Activated naive CD8-positive, alpha-beta T cell treated with anti-CD3 and anti-CD28 coated beads, Interleukin-2, amount 50 U/mL, for 24 hours (primary cell): ENCODE data around the gene LRRC72.
A peak's percentile ranks its signal among the peaks of the same experiment; 100 is the strongest.
"Not testable (repeated sequence)": the region's sequence is repeated elsewhere in the genome, so short reads cannot be mapped to it uniquely, and the experiment has no call there.

Experiments used
- ATAC-seq: fragments of 150-1000 bp; cut with Tn5 transposase; one replicate; pipeline ENCODE4 v1.10.0; 2021
- DNase-seq: peaks from one replicate; pipeline ENCODE4 v3.0.0; 2021
- H3K27ac Mint-ChIP-seq: one replicate; pipeline ENCODE4 v1.8.0; 2021; ENCODE audit warnings: mild to moderate bottlenecking, mixed read lengths
- H3K27me3 Mint-ChIP-seq: one replicate; pipeline ENCODE4 v1.8.0; 2021; ENCODE audit warnings: mixed read lengths
- H3K36me3 Mint-ChIP-seq: one replicate; pipeline ENCODE4 v1.8.0; 2021; ENCODE audit warnings: low read depth, mixed read lengths
- H3K4me1 Mint-ChIP-seq: one replicate; pipeline ENCODE4 v1.8.0; 2021; ENCODE audit warnings: mixed read lengths
- H3K4me3 Mint-ChIP-seq: one replicate; pipeline ENCODE4 v1.8.0; 2021; ENCODE audit warnings: mild to moderate bottlenecking, moderate library complexity, mixed read lengths
- H3K9me3 Mint-ChIP-seq: one replicate; pipeline ENCODE4 v1.8.0; 2021; ENCODE audit warnings: mixed read lengths

The LRRC72 gene

DNA sequence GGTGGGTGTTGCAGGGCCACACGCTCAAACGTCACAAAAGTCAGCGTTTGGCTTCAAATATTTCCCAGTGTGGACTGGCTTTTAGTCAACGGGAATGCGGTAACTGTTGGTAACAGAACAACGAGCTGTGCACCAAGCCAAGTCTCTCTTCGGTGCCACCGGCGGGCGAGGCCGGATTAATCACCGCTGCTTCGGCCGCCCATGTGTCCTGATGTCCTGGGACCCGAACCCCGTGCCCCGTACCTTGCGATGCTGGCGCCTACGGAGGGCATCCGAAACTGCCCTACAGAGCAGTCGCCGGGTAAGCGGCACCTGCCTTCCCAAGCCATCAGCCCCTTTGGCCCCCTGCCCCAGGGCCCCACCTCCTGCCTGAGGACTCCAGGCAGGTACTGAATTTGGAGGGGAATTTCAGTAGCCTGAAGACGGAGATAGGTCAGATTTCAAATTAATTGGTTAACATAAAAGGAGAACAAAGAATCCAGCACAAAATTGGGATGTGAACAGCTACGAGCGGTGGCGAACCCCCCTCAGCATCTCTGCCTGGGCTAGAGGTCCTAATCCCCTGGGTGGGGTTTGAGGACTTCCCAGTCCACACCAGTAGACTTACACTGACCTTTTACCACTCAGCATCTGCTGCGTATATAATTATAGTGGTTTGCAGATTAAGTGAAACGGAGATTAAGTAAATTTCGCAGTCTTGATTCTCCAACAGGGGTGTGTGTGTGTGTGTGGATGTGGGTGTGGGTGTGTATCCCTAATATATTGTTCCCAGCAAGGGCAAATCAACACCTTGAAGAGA is at the start of gene LRRC72:
LRRC72 (plus strand) TSS at position 84 of the 799 bp plus-strand sequence; CDS start at position 212, 128 bp downstream.
- H3K27ac Mint-ChIP-seq, result no peak within 1 kb of the TSS
- no peak for ATAC-seq
- no peak for DNase-seq
- H3K4me1 Mint-ChIP-seq, result no peaks in the 10 kb centered on the region
- H3K27me3 Mint-ChIP-seq, result peaks cover 2% of the 10 kb centered on the region
- no peaks in the 10 kb centered on the region for H3K36me3 Mint-ChIP-seq
- H3K4me3 Mint-ChIP-seq, result no peak within 1 kb of the TSS
- no peaks in the 10 kb centered on the region for H3K9me3 Mint-ChIP-seq

DNA sequence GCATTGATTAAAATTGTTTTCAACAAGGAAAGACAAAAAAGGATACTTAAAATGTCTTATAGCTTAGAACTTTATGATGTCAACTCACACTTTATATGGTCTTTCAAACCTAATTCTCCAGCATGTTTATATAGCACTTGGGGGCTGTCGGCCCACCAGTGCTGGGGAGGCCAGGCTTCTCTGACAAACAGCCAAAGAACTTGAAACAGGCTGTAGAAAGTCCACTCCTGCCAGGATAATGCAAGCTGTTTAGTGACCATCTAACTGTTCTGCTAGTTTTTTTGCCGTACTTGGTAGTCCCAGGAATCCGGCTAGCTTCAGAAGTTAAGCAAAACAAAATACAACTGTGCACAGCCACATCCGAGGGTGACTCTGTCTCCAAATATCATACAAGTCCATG is 47.5 kb upstream of the LRRC72 start:
- Mint-ChIP-seq H3K9me3 (no peaks in the 10 kb centered on the region), H3K36me3 (no peaks in the 10 kb centered on the region), H3K4me1 (no peaks in the 10 kb centered on the region), H3K27me3 (no peaks in the 10 kb centered on the region), H3K4me3 (no peak overlapping the region), H3K27ac (no peak overlapping the region)
- ATAC-seq (no peak), DNase-seq (no peak)

DNA sequence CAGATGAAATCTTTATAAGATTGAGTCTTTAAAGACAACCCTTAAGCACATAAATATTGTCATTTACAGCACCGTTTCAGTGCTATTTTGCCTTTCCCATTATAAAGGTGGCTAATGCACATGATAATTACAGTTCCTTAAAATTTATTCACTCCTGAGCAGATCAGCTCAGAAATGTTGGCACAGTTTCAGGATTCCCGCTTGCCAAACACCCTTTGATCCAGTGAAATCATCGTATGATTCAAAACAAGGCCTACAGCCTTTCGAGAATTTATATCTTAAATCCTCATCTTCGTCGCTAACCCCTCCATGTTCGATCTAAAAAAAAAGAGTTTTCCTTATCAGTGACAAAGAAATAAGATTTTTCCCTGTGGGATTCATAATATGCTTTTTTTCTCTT is 47.0 kb upstream of the LRRC72 start:
- no peaks in the 10 kb centered on the region for H3K9me3 Mint-ChIP-seq

DNA sequence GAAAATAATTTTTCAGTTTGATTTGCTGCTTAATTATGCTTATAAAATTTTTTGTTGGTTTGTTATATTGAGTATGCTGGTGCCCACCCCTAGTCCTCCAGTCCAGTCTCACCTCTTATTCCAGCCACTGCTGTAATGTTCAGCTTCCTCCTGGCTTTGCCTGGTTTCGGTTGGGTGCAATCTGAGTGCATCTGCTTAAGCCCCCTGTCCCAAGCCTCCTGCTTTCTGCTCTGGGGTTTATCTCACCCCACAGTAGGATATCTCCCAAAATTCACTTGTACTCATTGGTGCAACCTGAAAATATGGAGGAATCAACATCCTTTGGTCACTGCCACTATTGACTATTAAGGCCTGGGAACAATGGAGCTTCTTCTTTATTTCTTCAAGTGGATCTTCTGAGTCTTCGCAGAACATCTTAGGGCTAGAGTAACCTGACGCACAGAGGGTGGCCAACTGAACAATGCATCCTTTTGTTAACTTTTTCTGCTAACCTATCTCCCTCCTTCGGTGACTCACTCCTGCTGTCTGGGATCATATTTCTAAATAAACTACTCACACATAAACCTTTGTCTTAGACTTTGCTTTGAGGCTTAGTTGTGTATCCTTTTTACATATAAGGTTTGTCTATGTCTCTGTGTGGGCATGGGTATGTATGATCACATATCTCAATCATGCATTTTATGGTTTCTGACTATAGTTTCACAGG is 42.0 kb upstream of the LRRC72 start:
- Mint-ChIP-seq H3K4me3 (no peak overlapping the region), H3K4me1 (no peaks in the 10 kb centered on the region), H3K27me3 (peaks cover 3% of the 10 kb centered on the region), H3K36me3 (no peaks in the 10 kb centered on the region), H3K9me3 (no peaks in the 10 kb centered on the region), H3K27ac (no peak overlapping the region)
- DNase-seq, result no peak
- no peak for ATAC-seq

More for the DNA sequence above, 47.0 kb upstream of the LRRC72 start:
- ATAC-seq (no peak), DNase-seq (no peak)
- H3K27me3 Mint-ChIP-seq, result no peaks in the 10 kb centered on the region
- no peak overlapping the region for H3K27ac Mint-ChIP-seq
- H3K4me1 Mint-ChIP-seq, result no peaks in the 10 kb centered on the region
- no peaks in the 10 kb centered on the region for H3K36me3 Mint-ChIP-seq
- no peak overlapping the region for H3K4me3 Mint-ChIP-seq

DNA sequence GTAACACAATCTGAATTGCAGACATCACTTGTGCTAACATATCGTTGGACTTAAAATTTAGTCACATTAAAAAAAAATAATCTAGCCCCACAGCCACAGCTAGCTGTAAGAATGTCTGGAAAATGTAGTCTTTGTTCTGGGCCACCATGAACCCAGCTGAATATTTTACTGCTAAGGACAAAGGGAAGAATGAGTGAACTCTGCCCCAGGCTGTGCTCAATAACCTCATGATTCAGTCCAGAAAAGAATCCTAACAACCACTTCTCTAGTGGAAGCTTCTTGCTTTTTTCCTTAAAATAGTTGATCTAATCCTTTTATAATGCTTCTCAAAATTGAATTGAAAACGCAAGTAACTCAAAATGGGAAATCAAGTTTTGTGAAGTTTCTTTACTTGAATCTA is 35.5 kb upstream of the LRRC72 start:
- Mint-ChIP-seq H3K4me1 (peaks cover 3% of the 10 kb centered on the region), H3K27ac (no peak overlapping the region), H3K4me3 (no peak overlapping the region), H3K36me3 (no peaks in the 10 kb centered on the region), H3K27me3 (peaks cover 3% of the 10 kb centered on the region), H3K9me3 (no peaks in the 10 kb centered on the region)
- no peak for ATAC-seq
- DNase-seq, result no peak

DNA sequence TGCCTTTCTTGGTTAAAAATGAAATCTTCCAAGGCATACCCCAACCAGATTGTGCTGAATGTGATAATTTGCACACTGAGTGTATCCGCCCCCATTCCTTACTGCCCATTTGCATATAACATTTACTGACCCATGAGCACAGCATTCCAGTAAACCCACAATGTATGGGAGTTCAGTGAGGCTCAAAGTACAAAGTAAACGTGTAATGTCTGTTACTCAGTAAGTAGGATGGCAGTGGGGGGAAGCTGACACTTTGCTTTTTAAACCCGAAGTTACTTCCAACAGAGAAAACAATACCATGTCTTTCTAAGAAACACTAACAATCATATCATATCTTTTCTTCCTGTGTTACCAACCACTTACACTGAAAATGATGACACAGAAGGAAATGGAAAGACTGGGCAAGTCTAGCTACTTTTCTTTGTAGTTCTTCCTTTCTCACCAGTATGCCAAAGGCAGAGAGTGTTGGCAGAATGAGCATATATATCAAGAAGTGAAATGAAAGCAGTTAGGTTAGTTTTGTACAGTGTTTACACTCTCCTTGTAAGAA is 34.0 kb upstream of the LRRC72 start:
- Mint-ChIP-seq H3K4me3 (no peak overlapping the region), H3K4me1 (peaks cover 3% of the 10 kb centered on the region), H3K36me3 (no peaks in the 10 kb centered on the region), H3K27ac (no peak overlapping the region), H3K9me3 (no peaks in the 10 kb centered on the region), H3K27me3 (peaks cover 2% of the 10 kb centered on the region)
- ATAC-seq (peak; percentile 33), DNase-seq (no peak)

DNA sequence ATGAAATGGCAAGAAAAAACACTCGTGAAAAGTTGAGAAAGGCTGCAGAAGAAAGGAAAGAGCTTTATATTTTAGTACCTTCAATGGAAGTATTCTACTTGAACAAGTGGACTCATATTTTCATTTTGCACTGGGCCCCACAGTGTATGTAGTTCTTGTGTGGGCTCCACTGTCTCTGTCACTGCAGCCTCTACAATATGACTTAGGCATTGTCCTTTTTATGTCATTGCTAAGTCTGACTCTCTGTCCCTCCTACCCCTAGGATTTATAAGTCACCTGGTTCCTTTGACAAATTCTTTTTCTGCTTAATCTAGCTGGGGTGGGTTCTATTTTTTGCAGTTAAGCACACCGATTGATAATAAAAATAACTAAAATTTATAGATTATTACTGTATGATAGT is 33.4 kb upstream of the LRRC72 start:
- Mint-ChIP-seq H3K4me3 (no peak overlapping the region), H3K4me1 (peaks cover 3% of the 10 kb centered on the region)

DNA sequence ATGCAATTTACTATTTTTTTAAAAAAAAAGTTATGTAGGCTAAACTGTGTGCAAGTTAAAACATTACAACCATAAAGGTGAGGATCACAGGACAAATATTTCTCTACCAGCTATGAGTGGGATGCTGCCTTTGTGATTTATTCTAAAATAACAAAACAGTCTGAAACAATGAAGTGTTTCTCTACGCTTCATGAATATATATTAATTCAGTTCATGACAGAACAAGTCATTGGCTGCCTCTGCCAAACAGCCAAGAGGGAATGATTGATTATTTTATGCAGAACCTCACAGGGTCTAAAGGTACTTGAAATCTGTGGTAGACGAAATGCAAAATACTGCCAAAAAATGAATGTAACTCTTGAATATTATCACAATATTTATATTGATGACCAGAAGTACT is 32.1 kb upstream of the LRRC72 start:
- ATAC-seq (no peak), DNase-seq (no peak)
- Mint-ChIP-seq H3K27me3 (peaks cover 4% of the 10 kb centered on the region), H3K9me3 (no peaks in the 10 kb centered on the region), H3K27ac (no peak overlapping the region), H3K36me3 (no peaks in the 10 kb centered on the region), H3K4me1 (peaks cover 3% of the 10 kb centered on the region), H3K4me3 (no peak overlapping the region)

More for the DNA sequence above, 33.4 kb upstream of the LRRC72 start:
- no peaks in the 10 kb centered on the region for H3K36me3 Mint-ChIP-seq
- H3K27ac Mint-ChIP-seq, result no peak overlapping the region
- peaks cover 2% of the 10 kb centered on the region for H3K27me3 Mint-ChIP-seq
- DNase-seq (no peak), ATAC-seq (no peak)
- no peaks in the 10 kb centered on the region for H3K9me3 Mint-ChIP-seq

DNA sequence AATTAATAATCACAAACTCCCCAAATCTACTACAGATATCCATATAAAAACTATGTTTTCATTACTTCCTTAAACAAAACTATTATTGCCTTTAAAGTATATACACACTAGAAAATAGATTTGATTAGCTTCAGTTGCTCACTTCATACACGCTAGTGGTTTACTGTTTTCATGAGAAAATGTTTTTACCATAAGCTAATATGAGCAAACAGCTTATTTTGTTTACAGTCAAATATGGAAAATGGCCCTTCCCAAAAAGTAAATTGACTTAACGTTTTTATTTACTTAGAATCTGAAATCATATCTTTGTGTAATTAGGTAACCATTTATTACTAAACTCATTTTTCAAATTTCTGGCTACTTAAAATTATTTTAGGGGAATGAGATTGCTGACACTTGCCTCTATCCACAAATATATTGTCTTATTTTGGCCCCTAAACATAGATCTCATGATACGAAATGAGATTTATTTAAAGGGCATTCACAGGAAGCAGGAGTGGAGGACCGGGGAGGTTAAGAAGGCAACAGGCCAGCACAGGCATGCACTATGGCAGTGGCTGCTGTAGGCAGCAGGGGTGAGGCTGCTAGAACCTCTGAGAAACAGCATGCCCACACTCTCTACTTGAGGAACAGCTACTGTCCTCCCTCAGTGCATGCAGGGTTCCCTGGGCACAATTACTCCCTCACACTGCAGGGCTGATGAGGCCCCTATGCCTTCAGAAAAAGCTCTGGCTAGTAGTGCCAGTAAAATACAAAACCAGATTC is 31.5 kb upstream of the LRRC72 start:
- Mint-ChIP-seq H3K27me3 (peaks cover 4% of the 10 kb centered on the region), H3K27ac (no peak overlapping the region), H3K9me3 (no peaks in the 10 kb centered on the region), H3K4me3 (no peak overlapping the region), H3K4me1 (peaks cover 3% of the 10 kb centered on the region), H3K36me3 (no peaks in the 10 kb centered on the region)
- ATAC-seq (no peak), DNase-seq (no peak)

DNA sequence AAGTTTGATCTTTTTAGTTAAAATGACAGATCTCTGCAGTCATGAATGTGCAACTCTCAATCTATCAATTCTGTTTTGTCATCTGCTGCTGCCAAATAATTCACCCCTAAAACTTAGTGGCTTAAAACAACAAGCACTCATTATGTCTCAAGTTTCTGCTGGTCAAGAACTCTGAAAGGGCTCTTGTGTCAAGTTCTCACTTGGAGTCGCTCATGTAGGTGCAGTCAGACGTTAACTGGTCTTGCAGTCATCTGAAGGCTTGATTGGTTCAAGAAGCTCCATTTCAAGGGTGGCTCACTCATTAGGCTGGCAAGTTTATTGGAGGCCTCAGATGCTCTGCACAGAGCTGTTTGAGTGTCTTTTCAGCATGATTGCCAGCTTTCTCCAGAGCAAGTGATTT is 28.5 kb upstream of the LRRC72 start:
- Mint-ChIP-seq H3K9me3 (no peaks in the 10 kb centered on the region), H3K4me3 (no peak overlapping the region), H3K27me3 (peaks cover 4% of the 10 kb centered on the region), H3K27ac (no peak overlapping the region), H3K36me3 (no peaks in the 10 kb centered on the region), H3K4me1 (no peaks in the 10 kb centered on the region)
- DNase-seq (no peak), ATAC-seq (no peak)

DNA sequence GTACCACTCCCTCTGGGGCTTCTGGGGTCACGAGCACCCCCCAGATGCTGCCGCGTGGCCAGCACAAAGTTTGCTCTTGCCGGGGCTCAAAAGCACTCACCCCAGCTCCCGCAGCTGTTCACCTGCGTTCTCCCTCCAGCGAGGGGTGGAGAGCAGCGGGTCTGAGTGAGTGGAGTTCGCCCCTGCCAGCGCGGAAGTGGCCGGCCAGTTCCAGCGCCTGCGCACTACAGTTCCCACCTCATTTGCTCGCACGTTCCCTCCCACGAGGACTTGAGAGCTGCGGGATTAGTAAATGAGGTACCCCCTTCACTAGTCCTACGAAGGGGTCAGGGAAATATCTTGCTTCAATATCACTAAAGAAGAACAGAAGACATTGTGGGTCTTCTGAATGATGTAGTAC is 24.3 kb upstream of the LRRC72 start:
- H3K27me3 Mint-ChIP-seq, result peaks cover 1% of the 10 kb centered on the region
- no peak for DNase-seq
- H3K27ac Mint-ChIP-seq, result no peak overlapping the region
- no peak for ATAC-seq
- no peaks in the 10 kb centered on the region for H3K9me3 Mint-ChIP-seq
- no peak overlapping the region for H3K4me3 Mint-ChIP-seq
- H3K36me3 Mint-ChIP-seq, result no peaks in the 10 kb centered on the region
- no peaks in the 10 kb centered on the region for H3K4me1 Mint-ChIP-seq

DNA sequence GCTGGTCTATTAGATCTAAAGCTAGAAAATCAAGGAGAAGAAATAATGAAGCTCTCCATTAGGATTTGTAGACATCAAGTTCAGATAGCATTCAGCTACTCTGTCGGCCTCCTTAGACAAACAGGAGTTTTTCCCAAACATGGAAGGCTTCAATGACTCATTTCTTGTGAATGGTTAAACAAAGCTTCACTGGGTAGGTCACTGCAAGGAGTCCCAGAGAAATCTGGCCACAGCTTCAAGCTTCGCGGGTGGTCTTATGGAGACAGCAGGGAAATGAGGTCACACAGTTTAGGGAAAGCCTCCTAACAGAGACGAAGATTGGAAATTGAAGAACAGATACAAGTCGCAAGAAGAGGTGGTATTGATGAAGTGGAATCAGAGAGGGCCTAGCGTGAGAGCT is 22.6 kb upstream of the LRRC72 start:
- DNase-seq (no peak), ATAC-seq (no peak)
- Mint-ChIP-seq H3K36me3 (no peaks in the 10 kb centered on the region), H3K4me1 (no peaks in the 10 kb centered on the region), H3K4me3 (no peak overlapping the region), H3K27me3 (peaks cover 6% of the 10 kb centered on the region), H3K27ac (no peak overlapping the region), H3K9me3 (peaks cover 3% of the 10 kb centered on the region)

DNA sequence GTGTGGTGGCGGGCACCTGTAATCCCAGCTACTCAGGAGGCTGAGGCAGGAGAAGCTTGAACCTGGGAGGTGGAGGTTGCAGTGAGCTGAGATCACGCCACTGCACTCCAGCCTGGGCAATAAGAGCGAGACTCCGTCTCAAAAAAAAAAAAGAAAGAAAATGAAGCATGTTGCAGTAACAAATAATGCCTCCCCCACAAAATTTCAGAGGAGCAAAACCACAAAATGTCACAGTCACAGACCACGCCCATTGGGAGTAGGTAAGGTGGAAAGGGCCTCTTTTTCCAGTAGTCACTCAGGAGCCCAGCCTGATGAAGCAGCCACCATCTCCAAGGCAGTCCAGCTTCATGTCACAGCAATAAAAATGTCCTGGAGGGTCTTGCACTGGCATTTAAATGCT is 20.2 kb upstream of the LRRC72 start:
- H3K4me1 Mint-ChIP-seq, DNase-seq, H3K27ac Mint-ChIP-seq, H3K27me3 Mint-ChIP-seq, H3K9me3 Mint-ChIP-seq, ATAC-seq, H3K4me3 Mint-ChIP-seq, H3K36me3 Mint-ChIP-seq: not testable (repeated sequence)

DNA sequence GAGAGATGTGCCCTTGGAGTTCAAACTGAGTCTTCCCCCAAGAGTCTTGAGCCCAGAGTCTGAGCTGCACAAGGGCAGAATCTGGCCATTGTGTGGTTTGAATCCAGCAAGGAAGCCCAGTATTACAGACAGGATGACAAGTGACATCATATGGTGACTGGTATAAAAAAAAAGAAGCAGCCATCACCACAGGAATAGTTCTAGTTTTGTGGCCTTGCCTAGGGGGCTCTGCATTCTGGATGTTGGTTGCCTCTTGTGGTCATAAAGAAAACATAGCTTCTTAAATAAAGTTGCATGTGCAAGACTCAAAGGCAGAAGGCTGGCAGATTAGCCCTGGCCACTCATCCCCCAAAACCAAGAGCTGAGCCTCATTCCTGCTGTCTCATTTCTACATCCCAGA is 16.8 kb upstream of the LRRC72 start:
- H3K27me3 Mint-ChIP-seq, result peaks cover 4% of the 10 kb centered on the region
- H3K4me1 Mint-ChIP-seq, result no peaks in the 10 kb centered on the region
- H3K9me3 Mint-ChIP-seq, result peaks cover 3% of the 10 kb centered on the region
- H3K4me3 Mint-ChIP-seq, result no peak overlapping the region
- H3K27ac Mint-ChIP-seq, result no peak overlapping the region
- no peak for ATAC-seq
- no peaks in the 10 kb centered on the region for H3K36me3 Mint-ChIP-seq
- DNase-seq, result no peak
